ENCODE data around the gene GLIS1. TPM values are rescaled to one million over a fixed set of nuclear protein-coding genes. Genes with fewer than 3 reads are reported as not detected.

The GLIS1 gene
- polyA plus RNA-seq, 3 donors, result not detected

DNA sequence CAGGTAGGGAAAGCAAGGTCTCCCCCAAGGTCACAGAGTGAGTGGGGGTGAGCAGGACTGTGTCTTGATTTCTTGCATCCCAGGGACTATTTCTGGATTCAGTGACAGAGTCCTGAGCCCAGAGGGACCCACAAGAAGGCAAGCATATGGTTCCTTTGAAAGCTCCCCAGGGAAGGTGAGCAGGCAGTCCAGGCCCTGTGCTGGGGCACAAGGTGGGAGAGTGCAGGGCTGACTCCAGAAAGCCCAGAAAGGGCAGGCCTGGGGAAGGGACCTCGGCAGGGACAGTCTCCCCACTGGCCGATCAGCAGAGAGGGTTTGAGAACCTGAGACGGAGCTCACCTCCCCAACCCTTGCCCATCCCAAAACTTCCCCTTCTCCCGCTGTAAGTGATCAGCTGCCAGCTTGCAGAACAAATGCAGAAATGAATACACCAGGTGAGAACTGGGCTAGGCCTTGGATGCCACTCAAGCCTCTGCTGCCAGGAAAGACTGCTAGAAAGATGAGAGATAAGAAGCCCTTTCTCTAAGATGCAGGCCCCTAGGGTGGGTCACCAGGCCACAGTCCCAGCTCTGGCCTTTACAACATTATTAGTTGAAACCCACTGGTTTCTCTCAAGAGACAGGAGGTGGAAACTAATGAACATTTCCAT lies 121.0 kb downstream of the GLIS1 start:
- intact Hi-C loops (cut with micrococcal nuclease), result no loop called here

DNA sequence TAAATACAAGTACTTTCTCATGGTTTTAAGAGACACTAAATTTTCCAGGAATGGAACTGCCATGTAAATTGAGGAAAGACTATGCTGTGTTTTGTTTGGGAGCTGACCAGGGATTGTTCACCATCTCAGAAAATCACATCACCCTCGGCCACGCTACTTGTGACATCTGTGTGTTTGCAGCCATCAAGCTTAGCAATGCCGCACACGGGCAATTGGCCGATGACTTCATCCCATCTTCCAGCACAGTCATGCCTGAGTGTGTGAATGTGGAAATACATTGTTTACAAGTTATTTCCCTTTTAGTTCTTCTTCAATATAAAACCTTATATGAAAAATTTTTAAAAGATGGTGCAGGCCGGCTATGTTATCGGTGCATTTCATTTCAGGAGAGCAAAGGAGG lies 121.6 kb downstream of the GLIS1 start:
- Histone ChIP-seq H3K4me1 (ENCODE audit: control insufficient read depth in 1 of 2, insufficient read depth in 2 of 2, low read length in 2 of 2) (no peaks in the 10 kb centered on the region), H3K9ac (ENCODE audit: insufficient read depth, low read length, poor library complexity, severe bottlenecking) (no peak overlapping the region), H3K27me3 (ENCODE audit: control insufficient read depth in 2 of 2, insufficient read depth in 2 of 2, low read length in 2 of 2) (no peaks in the 10 kb centered on the region), H3K9me3 (replicated peaks in 1 of 2; ENCODE audit: control insufficient read depth in 1 of 2, insufficient read depth in 1 of 2, low read length in 2 of 2) (no peaks in the 10 kb centered on the region), H2AFZ (ENCODE audit: insufficient read depth, low read depth, low read length, poor library complexity, severe bottlenecking) (no peak overlapping the region), H3K4me3 (replicated peaks in 1 of 3; ENCODE audit: low read depth in 2 of 3, low read length in 3 of 3) (no peak overlapping the region), H3K27ac (ENCODE audit: low read depth in 1 of 2, low read length in 2 of 2) (no peak overlapping the region), H3K36me3 (replicated peaks in 1 of 2; ENCODE audit: control insufficient read depth in 1 of 2, insufficient read depth in 2 of 2, low read length in 2 of 2) (no peaks in the 10 kb centered on the region), H4K20me1 (ENCODE audit: insufficient read depth, low read length) (no peaks in the 10 kb centered on the region), H3K4me2 (replicated peaks; ENCODE audit: extremely low read depth, low read length, poor library complexity, severe bottlenecking) (no peak overlapping the region), H3K79me2 (ENCODE audit: insufficient read depth, low read length) (no peaks in the 10 kb centered on the region)
- peaks cover 0 to 3% (median 0%) of the 10 kb centered on the region in 7 donors for H3K9me3 Mint-ChIP-seq
- intact Hi-C loops (cut with micrococcal nuclease), result no loop called here
- TF ChIP-seq, protein P1, sequence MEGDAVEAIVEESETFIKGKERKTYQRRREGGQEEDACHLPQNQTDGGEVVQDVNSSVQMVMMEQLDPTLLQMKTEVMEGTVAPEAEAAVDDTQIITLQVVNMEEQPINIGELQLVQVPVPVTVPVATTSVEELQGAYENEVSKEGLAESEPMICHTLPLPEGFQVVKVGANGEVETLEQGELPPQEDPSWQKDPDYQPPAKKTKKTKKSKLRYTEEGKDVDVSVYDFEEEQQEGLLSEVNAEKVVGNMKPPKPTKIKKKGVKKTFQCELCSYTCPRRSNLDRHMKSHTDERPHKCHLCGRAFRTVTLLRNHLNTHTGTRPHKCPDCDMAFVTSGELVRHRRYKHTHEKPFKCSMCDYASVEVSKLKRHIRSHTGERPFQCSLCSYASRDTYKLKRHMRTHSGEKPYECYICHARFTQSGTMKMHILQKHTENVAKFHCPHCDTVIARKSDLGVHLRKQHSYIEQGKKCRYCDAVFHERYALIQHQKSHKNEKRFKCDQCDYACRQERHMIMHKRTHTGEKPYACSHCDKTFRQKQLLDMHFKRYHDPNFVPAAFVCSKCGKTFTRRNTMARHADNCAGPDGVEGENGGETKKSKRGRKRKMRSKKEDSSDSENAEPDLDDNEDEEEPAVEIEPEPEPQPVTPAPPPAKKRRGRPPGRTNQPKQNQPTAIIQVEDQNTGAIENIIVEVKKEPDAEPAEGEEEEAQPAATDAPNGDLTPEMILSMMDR (IDR thresholded peaks at IDR 0.05), result no peak
- no peak overlapping the region for H3K4me3 Mint-ChIP-seq
- H3K36me3 Mint-ChIP-seq, result no peaks in the 10 kb centered on the region
- WGBS (ENCODE audit: insufficient coverage), result no CpG with 5 or more reads among the region's 7 CpGs
- H3K27me3 Mint-ChIP-seq (ENCODE audit: low read depth in 3 of 3), result peaks cover 0 to 4% (median 3%) of the 10 kb centered on the region in 3 donors
- H3K27ac Mint-ChIP-seq, result no peak overlapping the region
- H3K4me1 Mint-ChIP-seq, result no peaks in the 10 kb centered on the region
- DNase-seq, result no peak

More for the DNA sequence above, 121.0 kb downstream of the GLIS1 start:
- no peak overlapping the region for H3K4me3 Mint-ChIP-seq
- Histone ChIP-seq H3K9ac (ENCODE audit: insufficient read depth, low read length, poor library complexity, severe bottlenecking) (no peak overlapping the region), H3K36me3 (replicated peaks in 1 of 2; ENCODE audit: control insufficient read depth in 1 of 2, insufficient read depth in 2 of 2, low read length in 2 of 2) (no peaks in the 10 kb centered on the region), H3K27me3 (ENCODE audit: control insufficient read depth in 2 of 2, insufficient read depth in 2 of 2, low read length in 2 of 2) (no peaks in the 10 kb centered on the region), H3K4me1 (ENCODE audit: control insufficient read depth in 1 of 2, insufficient read depth in 2 of 2, low read length in 2 of 2) (no peaks in the 10 kb centered on the region), H3K4me3 (replicated peaks in 1 of 3; ENCODE audit: low read depth in 2 of 3, low read length in 3 of 3) (no peak overlapping the region), H2AFZ (ENCODE audit: insufficient read depth, low read depth, low read length, poor library complexity, severe bottlenecking) (no peak overlapping the region), H3K4me2 (replicated peaks; ENCODE audit: extremely low read depth, low read length, poor library complexity, severe bottlenecking) (no peak overlapping the region), H3K79me2 (ENCODE audit: insufficient read depth, low read length) (no peaks in the 10 kb centered on the region), H4K20me1 (ENCODE audit: insufficient read depth, low read length) (no peaks in the 10 kb centered on the region), H3K27ac (ENCODE audit: low read depth in 1 of 2, low read length in 2 of 2) (no peak overlapping the region), H3K9me3 (replicated peaks in 1 of 2; ENCODE audit: control insufficient read depth in 1 of 2, insufficient read depth in 1 of 2, low read length in 2 of 2) (no peaks in the 10 kb centered on the region)
- TF ChIP-seq, protein P1 (IDR thresholded peaks at IDR 0.05), result no peak
- H3K27me3 Mint-ChIP-seq (ENCODE audit: low read depth in 3 of 3), result peaks cover 0 to 4% (median 3%) of the 10 kb centered on the region in 3 donors
- no peaks in the 10 kb centered on the region for H3K36me3 Mint-ChIP-seq
- DNase-seq, result no peak
- no peak overlapping the region for H3K27ac Mint-ChIP-seq
- H3K4me1 Mint-ChIP-seq, result no peaks in the 10 kb centered on the region
- 98% methylated on average over 4 of the region's 4 CpGs for WGBS (ENCODE audit: insufficient coverage)
- H3K9me3 Mint-ChIP-seq, result no peaks in the 10 kb centered on the region
